ENCODE measurements around the gene EMID1. TPM values are rescaled to one million over a fixed set of nuclear protein-coding genes. Genes with fewer than 3 reads are reported as not detected.
A peak's percentile ranks its signal among the peaks of the same experiment; 100 is the strongest.
"Not testable (repeated sequence)": the region's sequence is repeated elsewhere in the genome, so short reads cannot be mapped to it uniquely, and the experiment has no call there.

Gene EMID1
- total RNA-seq, 4 donors from 2014 or later = 0.68 to 53.9 (median 1.9) TPM; not detected in 1

DNA sequence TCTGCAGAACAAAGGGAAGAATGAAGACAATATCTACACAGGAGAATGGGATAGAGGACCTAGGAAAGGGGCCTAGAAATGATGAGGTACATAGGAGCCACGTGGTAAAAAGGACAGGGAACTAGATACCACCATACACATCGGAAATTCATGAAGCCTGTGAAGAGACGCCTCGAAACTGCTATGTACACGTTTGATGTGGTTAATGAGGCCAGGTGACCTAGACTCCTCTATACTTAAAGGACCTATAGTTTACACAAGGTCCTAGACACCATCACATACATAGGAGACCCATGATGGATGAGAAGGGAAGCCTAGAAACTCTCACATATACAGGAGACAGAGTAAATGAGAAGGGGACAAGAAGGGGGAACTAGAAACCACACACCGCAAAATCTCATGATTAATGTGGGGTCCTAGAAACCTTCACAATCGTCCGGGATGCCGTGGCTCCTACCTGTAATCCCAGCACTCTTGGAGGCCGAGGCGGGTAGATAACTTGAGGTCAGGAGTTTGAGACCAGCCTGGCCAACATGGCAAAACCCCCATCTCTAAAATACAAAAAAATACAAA is 38.3 kb downstream of the EMID1 start:
- Histone ChIP-seq H3K9me3 (peaks cover 0 to 4% of the 10 kb centered on the region in 2 donors), H3K4me1 (no peaks in the 10 kb centered on the region), H3K4me3 (no peak overlapping the region), H3K27ac (no peak overlapping the region), H3K27me3 (no peaks in the 10 kb centered on the region), H3K36me3 (no peaks in the 10 kb centered on the region)
- 73 to 83% methylated on average over 7 to 11 of the region's 11 CpGs for WGBS, 2 donors (ENCODE audit: low coverage in 1 of 2)
- no peak for DNase-seq
- intact Hi-C loops (cut with DNase I; ENCODE audit: low total_unique reads) (no loop called here), in situ Hi-C loops (cut with MboI; ENCODE audit: low pct_ligation_motif_present in 1 of 4, low pct_unique_long_range_greater_than_20kb in 1 of 4, low sequenced_read_pairs in 3 of 4) (loop anchor here in 2 of 4 donors (25.0 kb wide), 2 partner anchors 382 to 657 kb away; no protein-coding TSS in a partner anchor)
- no peak for TF ChIP-seq POLR2AphosphoS5 (IDR thresholded peaks at IDR 0.05)
- no peak for TF ChIP-seq EP300 (IDR thresholded peaks at IDR 0.05; ENCODE audit: low read depth)
- TF ChIP-seq POLR2A (IDR thresholded peaks at IDR 0.05) = no peak
- TF ChIP-seq, protein P1, sequence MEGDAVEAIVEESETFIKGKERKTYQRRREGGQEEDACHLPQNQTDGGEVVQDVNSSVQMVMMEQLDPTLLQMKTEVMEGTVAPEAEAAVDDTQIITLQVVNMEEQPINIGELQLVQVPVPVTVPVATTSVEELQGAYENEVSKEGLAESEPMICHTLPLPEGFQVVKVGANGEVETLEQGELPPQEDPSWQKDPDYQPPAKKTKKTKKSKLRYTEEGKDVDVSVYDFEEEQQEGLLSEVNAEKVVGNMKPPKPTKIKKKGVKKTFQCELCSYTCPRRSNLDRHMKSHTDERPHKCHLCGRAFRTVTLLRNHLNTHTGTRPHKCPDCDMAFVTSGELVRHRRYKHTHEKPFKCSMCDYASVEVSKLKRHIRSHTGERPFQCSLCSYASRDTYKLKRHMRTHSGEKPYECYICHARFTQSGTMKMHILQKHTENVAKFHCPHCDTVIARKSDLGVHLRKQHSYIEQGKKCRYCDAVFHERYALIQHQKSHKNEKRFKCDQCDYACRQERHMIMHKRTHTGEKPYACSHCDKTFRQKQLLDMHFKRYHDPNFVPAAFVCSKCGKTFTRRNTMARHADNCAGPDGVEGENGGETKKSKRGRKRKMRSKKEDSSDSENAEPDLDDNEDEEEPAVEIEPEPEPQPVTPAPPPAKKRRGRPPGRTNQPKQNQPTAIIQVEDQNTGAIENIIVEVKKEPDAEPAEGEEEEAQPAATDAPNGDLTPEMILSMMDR (IDR thresholded peaks at IDR 0.05) = no peak

DNA sequence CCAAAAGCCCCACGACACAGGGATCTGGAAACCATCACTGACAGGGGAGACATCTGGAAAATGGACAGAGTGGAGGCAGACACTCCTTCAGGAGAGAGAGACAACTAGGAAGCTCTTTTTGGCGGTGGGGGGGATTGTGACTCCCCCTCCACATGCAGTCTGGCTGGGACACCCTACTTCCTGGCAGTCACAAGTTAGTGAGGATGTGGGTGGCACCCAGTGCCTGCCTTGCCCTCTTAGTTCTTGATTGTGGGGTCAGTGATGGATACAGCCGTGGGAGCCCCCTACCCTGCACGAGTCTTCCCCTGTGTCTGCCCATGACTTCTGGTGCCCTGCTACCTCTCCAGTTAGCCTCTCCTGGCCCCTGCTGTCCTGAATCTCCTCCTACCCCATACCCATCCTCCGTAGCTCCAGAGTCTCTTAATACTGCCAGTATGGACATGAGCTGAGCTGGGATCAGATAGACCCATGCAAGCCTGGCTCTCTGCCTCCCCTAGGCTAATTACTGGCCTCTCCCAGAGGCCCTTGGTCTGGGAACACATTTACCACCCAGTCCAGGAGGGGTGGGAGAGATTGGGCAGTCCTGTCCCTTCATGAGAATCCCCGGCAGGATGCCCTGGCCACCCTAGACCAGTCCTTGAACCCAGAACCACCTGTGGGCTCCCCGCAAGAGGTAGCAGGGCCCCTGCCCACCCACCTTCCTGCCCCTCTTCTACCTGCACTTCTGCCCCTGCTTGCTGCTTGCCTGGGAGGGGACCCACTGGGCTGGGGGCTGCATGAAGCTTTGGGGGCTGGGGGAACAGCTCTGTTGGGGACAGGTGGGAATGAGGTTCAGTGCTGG is 39.3 kb downstream of the EMID1 start:
- WGBS, 2 donors (ENCODE audit: low coverage in 1 of 2) = 60 to 72% methylated on average over 1 to 7 of the region's 7 CpGs
- Histone ChIP-seq H3K4me3 (no peak overlapping the region), H3K9me3 (peaks cover 0 to 4% of the 10 kb centered on the region in 2 donors), H3K27ac (no peak overlapping the region), H3K36me3 (no peaks in the 10 kb centered on the region), H3K4me1 (no peaks in the 10 kb centered on the region), H3K27me3 (no peaks in the 10 kb centered on the region)
- TF ChIP-seq POLR2A (IDR thresholded peaks at IDR 0.05) (no peak), POLR2AphosphoS5 (IDR thresholded peaks at IDR 0.05) (no peak), EP300 (IDR thresholded peaks at IDR 0.05; ENCODE audit: low read depth) (no peak)
- TF ChIP-seq, protein P1 (IDR thresholded peaks at IDR 0.05) = no peak
- DNase-seq = no peak
- intact Hi-C loops (cut with DNase I; ENCODE audit: low total_unique reads) = no loop called here
- in situ Hi-C loops (cut with MboI; ENCODE audit: low pct_ligation_motif_present in 1 of 4, low pct_unique_long_range_greater_than_20kb in 1 of 4, low sequenced_read_pairs in 3 of 4) = loop anchor here in 2 of 4 donors (25.0 kb wide), 2 partner anchors 383 to 658 kb away; no protein-coding TSS in a partner anchor

DNA sequence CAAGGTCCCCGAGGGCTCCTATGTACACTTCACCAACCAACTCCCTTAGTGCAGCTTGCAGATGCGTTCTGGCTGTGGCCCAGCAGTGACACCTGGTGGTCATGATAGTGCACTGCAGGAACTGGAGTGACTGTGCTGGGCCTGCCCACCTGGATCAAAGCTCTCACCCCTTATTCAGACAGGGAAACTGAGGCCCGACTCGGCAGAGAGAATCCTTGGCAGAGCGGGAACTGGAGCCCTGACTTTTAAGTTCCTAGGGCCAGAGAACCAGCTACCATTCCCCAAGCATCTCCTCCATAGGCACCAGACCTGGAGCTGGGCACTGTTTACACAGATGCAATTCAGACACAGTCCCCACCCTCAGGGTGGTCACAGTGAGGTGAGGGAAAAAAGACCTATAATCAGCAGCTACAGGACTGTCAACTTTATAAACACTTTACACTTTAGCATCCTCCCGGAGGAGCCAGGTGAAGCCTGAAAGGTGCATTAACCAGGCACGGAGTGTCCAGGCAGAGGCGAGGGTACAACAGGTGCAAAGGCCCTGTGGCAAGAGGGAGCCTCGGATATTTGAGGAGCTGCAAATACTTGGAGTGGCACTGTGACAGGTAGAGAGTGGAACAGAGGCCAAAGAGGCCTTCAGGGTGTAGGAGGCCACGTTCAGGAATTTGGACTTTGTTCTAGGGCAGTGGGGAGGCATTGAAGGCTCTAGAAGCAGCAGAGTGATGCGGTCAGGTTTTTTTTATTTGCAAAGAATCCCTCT is 40.1 kb downstream of the EMID1 start:
- Histone ChIP-seq H3K4me1 (no peaks in the 10 kb centered on the region), H3K36me3 (no peaks in the 10 kb centered on the region), H3K9me3 (peaks cover 0 to 4% of the 10 kb centered on the region in 2 donors), H3K27me3 (no peaks in the 10 kb centered on the region), H3K4me3 (no peak overlapping the region), H3K27ac (no peak overlapping the region)
- intact Hi-C loops (cut with DNase I; ENCODE audit: low total_unique reads) (no loop called here), in situ Hi-C loops (cut with MboI; ENCODE audit: low pct_ligation_motif_present in 1 of 4, low pct_unique_long_range_greater_than_20kb in 1 of 4, low sequenced_read_pairs in 3 of 4) (loop anchor here in 2 of 4 donors (25.0 kb wide), 2 partner anchors 384 to 659 kb away; no protein-coding TSS in a partner anchor)
- 56% methylated on average over 8 of the region's 11 CpGs; no CpG with 5 or more reads in 1 of the 2 donors for WGBS, 2 donors (ENCODE audit: low coverage in 1 of 2)
- TF ChIP-seq POLR2A (IDR thresholded peaks at IDR 0.05) = no peak
- TF ChIP-seq, protein P1 (IDR thresholded peaks at IDR 0.05) = peak; percentile 87 to 99 (median 97)
- DNase-seq = peak; percentile 75

DNA sequence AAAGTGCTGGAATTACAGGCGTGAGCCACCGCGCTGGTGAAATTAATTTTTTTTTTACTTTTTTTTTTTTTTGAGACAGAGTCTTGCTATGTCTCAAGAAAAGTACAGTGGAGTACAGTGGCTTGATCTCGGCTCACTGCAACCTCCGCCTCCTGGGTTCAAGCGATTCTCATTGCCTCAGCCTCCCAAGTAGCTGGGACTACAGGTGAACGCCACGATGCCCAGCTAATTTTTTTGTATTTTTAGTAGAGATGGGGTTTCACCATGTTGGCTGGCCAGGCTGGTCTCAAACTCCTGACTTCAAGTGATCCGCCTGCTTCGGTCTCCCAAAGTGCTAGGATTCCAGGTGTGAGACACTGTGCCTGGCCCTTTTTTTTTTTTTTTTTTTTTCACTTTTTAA is 42.2 kb downstream of the EMID1 start:
- H3K4me1 ChIP-seq; H3K27ac ChIP-seq; H3K4me3 ChIP-seq; intact Hi-C loops (cut with DNase I; ENCODE audit: low total_unique reads); H3K36me3 ChIP-seq; H3K27me3 ChIP-seq; DNase-seq; H3K9me3 ChIP-seq: not testable (repeated sequence)
- in situ Hi-C loops (cut with MboI; ENCODE audit: low pct_ligation_motif_present in 1 of 4, low pct_unique_long_range_greater_than_20kb in 1 of 4, low sequenced_read_pairs in 3 of 4) = loop anchor here in 2 of 4 donors (25.0 kb wide), 2 partner anchors 386 to 661 kb away; no protein-coding TSS in a partner anchor
- WGBS, 2 donors (ENCODE audit: low coverage in 1 of 2) = 88 to 96% methylated on average over 8 to 10 of the region's 10 CpGs
